KOPT-K1 (cell line): ENCODE data around the gene PRIMPOL.
"Not testable (repeated sequence)": the region's sequence is repeated elsewhere in the genome, so short reads cannot be mapped to it uniquely, and the experiment has no call there.

Experiments used
- H3K27ac ChIP-seq: fragments of 200-600 bp; sonication (generic); 2 replicates; pipeline ENCODE4 v1.5.1; 2016; ENCODE audit warnings: antibody characterized with exemption, mild to moderate bottlenecking, low read depth, low read length; ENCODE audit not compliant: poor library complexity, severe bottlenecking
- H3K36me3 ChIP-seq: fragments of 200-600 bp; sonication (generic); 2 replicates; pipeline ENCODE4 v1.5.1; 2017; ENCODE audit warnings: antibody characterized with exemption, mild to moderate bottlenecking, low read length, moderate library complexity; ENCODE audit not compliant: insufficient read depth
- H3K9me3 ChIP-seq: fragments of 200-600 bp; sonication (generic); 2 replicates; pipeline ENCODE4 v1.5.1; 2017; ENCODE audit warnings: antibody characterized with exemption, low read length, mild to moderate bottlenecking; ENCODE audit not compliant: insufficient read depth, poor library complexity, severe bottlenecking

Gene PRIMPOL

GRCh38 chr4:184648313-184649025, 1.1 kb upstream of the PRIMPOL start:
- Histone ChIP-seq H3K36me3 (peaks cover 46% of the 10 kb centered on the region), H3K9me3 (no peaks in the 10 kb centered on the region), H3K27ac (peak overlapping the region; percentile 86)

- Histone ChIP-seq H3K27ac (peak overlapping the region; percentile 91), H3K36me3 (peaks cover 32% of the 10 kb centered on the region), H3K9me3 (no peaks in the 10 kb centered on the region)
Measured at GRCh38 chr4:184649971-184650855, 675 bp downstream of the PRIMPOL start.

- no peak overlapping the region for H3K27ac ChIP-seq
Measured at GRCh38 chr4:184651899-184652298, 2.4 kb downstream of the PRIMPOL start.

GRCh38 chr4:184652681-184653080, 3.1 kb downstream of the PRIMPOL start:
- H3K9me3 ChIP-seq, H3K27ac ChIP-seq: not testable (repeated sequence)
- H3K36me3 ChIP-seq, result peaks cover 28% of the 10 kb centered on the region

More at GRCh38 chr4:184651899-184652298, 2.4 kb downstream of the PRIMPOL start:
- Histone ChIP-seq H3K9me3 (no peaks in the 10 kb centered on the region), H3K36me3 (peaks cover 28% of the 10 kb centered on the region)

- H3K27ac ChIP-seq, result no peak overlapping the region
- peaks cover 28% of the 10 kb centered on the region for H3K36me3 ChIP-seq
- no peaks in the 10 kb centered on the region for H3K9me3 ChIP-seq
Measured at GRCh38 chr4:184653650-184654049, 4.1 kb downstream of the PRIMPOL start.

- H3K9me3 ChIP-seq, result no peaks in the 10 kb centered on the region
- H3K27ac ChIP-seq, result no peak overlapping the region
- peaks cover 43% of the 10 kb centered on the region for H3K36me3 ChIP-seq
Measured at GRCh38 chr4:184655889-184656869, 6.6 kb downstream of the PRIMPOL start.

- peaks cover 45% of the 10 kb centered on the region for H3K36me3 ChIP-seq
- no peaks in the 10 kb centered on the region for H3K9me3 ChIP-seq
- H3K27ac ChIP-seq, result no peak overlapping the region
Measured at GRCh38 chr4:184657144-184657543, 7.6 kb downstream of the PRIMPOL start.

GRCh38 chr4:184657820-184658219, 8.3 kb downstream of the PRIMPOL start:
- H3K36me3 ChIP-seq, result peaks cover 45% of the 10 kb centered on the region
- not testable (repeated sequence) for H3K27ac ChIP-seq, H3K9me3 ChIP-seq

- Histone ChIP-seq H3K36me3 (peaks cover 49% of the 10 kb centered on the region), H3K9me3 (no peaks in the 10 kb centered on the region), H3K27ac (no peak overlapping the region)
Measured at GRCh38 chr4:184660978-184661377, 11.4 kb downstream of the PRIMPOL start.

GRCh38 chr4:184662236-184662635, 12.7 kb downstream of the PRIMPOL start:
- no peak overlapping the region for H3K27ac ChIP-seq
- no peaks in the 10 kb centered on the region for H3K9me3 ChIP-seq
- peaks cover 49% of the 10 kb centered on the region for H3K36me3 ChIP-seq

- peaks cover 59% of the 10 kb centered on the region for H3K36me3 ChIP-seq
- H3K9me3 ChIP-seq, result no peaks in the 10 kb centered on the region
- H3K27ac ChIP-seq, result no peak overlapping the region
Measured at GRCh38 chr4:184664445-184665210, 15.1 kb downstream of the PRIMPOL start.

- Histone ChIP-seq H3K9me3 (no peaks in the 10 kb centered on the region), H3K36me3 (peaks cover 60% of the 10 kb centered on the region), H3K27ac (no peak overlapping the region)
Measured at GRCh38 chr4:184666670-184667069, 17.1 kb downstream of the PRIMPOL start.

- no peaks in the 10 kb centered on the region for H3K9me3 ChIP-seq
- H3K36me3 ChIP-seq, result peaks cover 73% of the 10 kb centered on the region
- H3K27ac ChIP-seq, result peak overlapping the region; percentile 19
Measured at GRCh38 chr4:184668096-184668495, 18.6 kb downstream of the PRIMPOL start.

GRCh38 chr4:184668511-184669114, 19.1 kb downstream of the PRIMPOL start:
- H3K36me3 ChIP-seq, result peaks cover 76% of the 10 kb centered on the region
- no peaks in the 10 kb centered on the region for H3K9me3 ChIP-seq
- H3K27ac ChIP-seq, result peak overlapping the region; percentile 19
